H1 (cell line): ENCODE data around the gene RXRA. TPM values are rescaled to one million over a fixed set of nuclear protein-coding genes. Genes with fewer than 3 reads are reported as not detected.

ENCODE experiments used
- NRF1 ChIP-seq: IDR thresholded peaks from 2 replicates; pipeline ENCODE4 v1.6.1; 2011; ENCODE audit warnings: mild to moderate bottlenecking, low read depth, low read length, improper control_type of control experiment
- TCF12 ChIP-seq: IDR thresholded peaks from 2 replicates; pipeline ENCODE4 v1.6.1; 2011; ENCODE audit warnings: low read depth, mild to moderate bottlenecking, low read length
- polyA plus RNA-seq, 7 experiments: library from polyadenylated mRNA; depleted of rRNA in 3 of 7; stranded (reverse) in 5 of 7; unstranded in 2 of 7; fragments of >200 nt in 5 of 7; fragments of 200-250 nt in 2 of 7; gene quantifications; 1 replicate in 5 of 7; 2 replicates in 1 of 7; 4 replicates in 1 of 7; pipeline versions ENCODE4 v1.2.1 to v1.2.3, GENCODE V29; 2011 to 2013; ENCODE audit warnings: missing spikeins in 2 of 7, mixed read lengths in 2 of 7
- total RNA-seq: library from RNA; stranded (reverse); fragmentation: NEBNext Ultra II Directional; extraction: Animal tissue kit (Norgen Biotek cat#: 25700); gene quantifications from 2 replicates; pipeline ENCODE4 v1.2.1, GENCODE V29; 2021

RXRA gene
- total and polyA plus RNA-seq, 2 of the 8 experiments (the other 6 are each of a cell fraction or from before 2014, with no cell fraction given) = 9.8 to 29.4 TPM

GRCh38 chr9:134433101-134433500, 106.8 kb downstream of the RXRA start (continued):
- TF ChIP-seq TCF12 (no peak), NRF1 (no peak)
- TF ChIP-seq, all 59 proteins: peak for 0
